Colonic mucosa (tissue), 4 donors: ENCODE data around the gene CFAP100. TPM values are rescaled to one million over a fixed set of nuclear protein-coding genes. Genes with fewer than 3 reads are reported as not detected.

Experiments used
- DNase-seq: peaks from one replicate; pipeline ENCODE4 v3.0.0-alpha.2; 2020
- H3K27ac ChIP-seq: fragments of 200-600 bp; one replicate; pipeline ENCODE4 v1.8.0; 2021
- H3K27me3 ChIP-seq: fragments of 200-600 bp; one replicate; pipeline ENCODE4 v1.8.0; 2021
- H3K36me3 ChIP-seq: fragments of 200-600 bp; one replicate; pipeline ENCODE4 v1.8.0; 2021
- H3K4me1 ChIP-seq: fragments of 200-600 bp; one replicate; pipeline ENCODE4 v1.8.0; 2021; ENCODE audit warnings: mild to moderate bottlenecking
- H3K4me3 ChIP-seq: fragments of 200-600 bp; one replicate; pipeline ENCODE4 v1.8.0; 2021
- H3K9ac ChIP-seq, 2 donors: one replicate each; pipeline ENCODE4 v1.7.0; 2013; ENCODE audit warnings: control low read depth in 2 of 2, low read depth in 2 of 2, low read length in 2 of 2
- H3K9me3 ChIP-seq: fragments of 200-600 bp; one replicate; pipeline ENCODE4 v1.8.0; 2021
- intact Hi-C: fragments of 100-400 bp; cut with DNase I; formaldehyde crosslinking; loops from one replicate; pipeline ENCODE4 v1.14.1; 2022
- total RNA-seq, 2 donors: library from RNA; stranded (reverse); fragmentation: NEBNext Ultra II Directional in 1 of 2; extraction: Animal tissue kit (Norgen Biotek cat#: 25700) in 1 of 2; gene quantifications; one replicate each; pipeline ENCODE4 v1.2.1, GENCODE V29; 2021
- TF ChIP-seq, protein P1 (sequence below): fragments of 200-600 bp; IDR thresholded peaks from one replicate; pipeline ENCODE4 v1.8.0; 2022; ENCODE audit warnings: antibody characterized with exemption, mild to moderate bottlenecking
- donor health status: healthy.
- donor health status: DM: no; HTN: no; CAD: no.
- donor health status: DM: no; HTN: no; CAD: no.

Gene CFAP100
- total RNA-seq, 2 donors from 2014 or later = not detected

GRCh38 chr3:126446791-126447190 lies 52.1 kb downstream of the CFAP100 start:
- TF ChIP-seq, protein P1, sequence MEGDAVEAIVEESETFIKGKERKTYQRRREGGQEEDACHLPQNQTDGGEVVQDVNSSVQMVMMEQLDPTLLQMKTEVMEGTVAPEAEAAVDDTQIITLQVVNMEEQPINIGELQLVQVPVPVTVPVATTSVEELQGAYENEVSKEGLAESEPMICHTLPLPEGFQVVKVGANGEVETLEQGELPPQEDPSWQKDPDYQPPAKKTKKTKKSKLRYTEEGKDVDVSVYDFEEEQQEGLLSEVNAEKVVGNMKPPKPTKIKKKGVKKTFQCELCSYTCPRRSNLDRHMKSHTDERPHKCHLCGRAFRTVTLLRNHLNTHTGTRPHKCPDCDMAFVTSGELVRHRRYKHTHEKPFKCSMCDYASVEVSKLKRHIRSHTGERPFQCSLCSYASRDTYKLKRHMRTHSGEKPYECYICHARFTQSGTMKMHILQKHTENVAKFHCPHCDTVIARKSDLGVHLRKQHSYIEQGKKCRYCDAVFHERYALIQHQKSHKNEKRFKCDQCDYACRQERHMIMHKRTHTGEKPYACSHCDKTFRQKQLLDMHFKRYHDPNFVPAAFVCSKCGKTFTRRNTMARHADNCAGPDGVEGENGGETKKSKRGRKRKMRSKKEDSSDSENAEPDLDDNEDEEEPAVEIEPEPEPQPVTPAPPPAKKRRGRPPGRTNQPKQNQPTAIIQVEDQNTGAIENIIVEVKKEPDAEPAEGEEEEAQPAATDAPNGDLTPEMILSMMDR = no peak
- no peak overlapping the region for H3K27ac ChIP-seq
- H3K36me3 ChIP-seq = no peaks in the 10 kb centered on the region
- peak; percentile 9 for DNase-seq
- no peaks in the 10 kb centered on the region for H3K9me3 ChIP-seq
- H3K9ac ChIP-seq = no peak overlapping the region
- no peak overlapping the region for H3K4me3 ChIP-seq
- no peaks in the 10 kb centered on the region for H3K27me3 ChIP-seq
- H3K4me1 ChIP-seq = no peaks in the 10 kb centered on the region
- intact Hi-C loops = no loop called here

GRCh38 chr3:126447456-126448106 lies 52.9 kb downstream of the CFAP100 start:
- no peaks in the 10 kb centered on the region for H3K36me3 ChIP-seq
- intact Hi-C loops = no loop called here
- DNase-seq = peak; percentile 13
- no peaks in the 10 kb centered on the region for H3K4me1 ChIP-seq
- no peaks in the 10 kb centered on the region for H3K9me3 ChIP-seq
- H3K4me3 ChIP-seq = no peak overlapping the region
- TF ChIP-seq, protein P1 = no peak
- no peaks in the 10 kb centered on the region for H3K27me3 ChIP-seq
- no peak overlapping the region for H3K27ac ChIP-seq
- no peak overlapping the region for H3K9ac ChIP-seq

GRCh38 chr3:126448136-126448892 lies 53.6 kb downstream of the CFAP100 start:
- H3K36me3 ChIP-seq = no peaks in the 10 kb centered on the region
- TF ChIP-seq, protein P1 = no peak
- H3K4me3 ChIP-seq = no peak overlapping the region
- peak; percentile 12 for DNase-seq
- H3K27ac ChIP-seq = no peak overlapping the region
- no peaks in the 10 kb centered on the region for H3K4me1 ChIP-seq
- intact Hi-C loops = no loop called here
- no peaks in the 10 kb centered on the region for H3K27me3 ChIP-seq
- no peak overlapping the region for H3K9ac ChIP-seq
- H3K9me3 ChIP-seq = no peaks in the 10 kb centered on the region

DNA sequence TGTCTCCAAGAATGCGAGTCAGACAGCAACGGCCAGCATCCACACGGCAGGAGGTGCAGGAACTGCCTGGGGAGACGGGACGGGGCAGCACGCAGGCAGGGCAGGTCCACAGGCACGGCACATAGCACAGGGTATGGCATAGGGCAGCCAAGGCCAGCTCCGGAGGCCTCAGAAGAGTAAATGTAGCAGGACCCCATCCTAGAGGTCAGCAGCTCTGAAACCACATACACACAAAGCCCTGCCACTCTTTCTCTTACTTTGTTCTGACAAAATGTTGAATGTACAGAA lies 54.1 kb downstream of the CFAP100 start:
- no peak overlapping the region for H3K4me3 ChIP-seq
- H3K9ac ChIP-seq = no peak overlapping the region
- H3K36me3 ChIP-seq = no peaks in the 10 kb centered on the region
- no peaks in the 10 kb centered on the region for H3K4me1 ChIP-seq
- no peak overlapping the region for H3K27ac ChIP-seq
- TF ChIP-seq, protein P1 = no peak
- intact Hi-C loops = no loop called here
- DNase-seq = peak; percentile 10
- no peaks in the 10 kb centered on the region for H3K9me3 ChIP-seq
- no peaks in the 10 kb centered on the region for H3K27me3 ChIP-seq

DNA sequence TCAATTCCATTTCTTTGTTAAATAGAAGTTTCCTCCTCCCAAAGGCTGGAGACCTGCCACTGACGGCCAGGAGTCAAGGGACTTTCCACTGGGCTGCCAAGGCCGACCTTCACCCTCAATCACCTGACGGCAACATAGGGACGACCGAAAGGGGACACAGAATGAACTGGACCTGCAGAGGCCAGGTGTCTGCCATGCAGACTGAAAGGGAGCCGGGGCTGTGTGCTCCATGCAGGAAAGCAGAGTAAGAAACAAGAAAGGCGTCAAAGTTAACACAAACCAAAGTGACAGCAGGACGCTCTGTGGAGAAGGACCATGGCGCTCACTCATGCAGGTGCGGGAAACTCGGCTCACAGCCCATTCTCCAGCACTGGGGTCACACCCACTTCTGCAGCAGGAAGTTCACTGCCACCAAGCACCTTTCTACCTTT lies 54.9 kb downstream of the CFAP100 start:
- no peak overlapping the region for H3K9ac ChIP-seq
- TF ChIP-seq, protein P1 = no peak
- H3K4me1 ChIP-seq = no peaks in the 10 kb centered on the region
- peak; percentile 10 for DNase-seq
- H3K27ac ChIP-seq = no peak overlapping the region
- no peaks in the 10 kb centered on the region for H3K27me3 ChIP-seq
- H3K4me3 ChIP-seq = no peak overlapping the region
- intact Hi-C loops = no loop called here
- no peaks in the 10 kb centered on the region for H3K9me3 ChIP-seq
- no peaks in the 10 kb centered on the region for H3K36me3 ChIP-seq
